ENCODE data around the gene ACTRT3.

Gene ACTRT3

DNA sequence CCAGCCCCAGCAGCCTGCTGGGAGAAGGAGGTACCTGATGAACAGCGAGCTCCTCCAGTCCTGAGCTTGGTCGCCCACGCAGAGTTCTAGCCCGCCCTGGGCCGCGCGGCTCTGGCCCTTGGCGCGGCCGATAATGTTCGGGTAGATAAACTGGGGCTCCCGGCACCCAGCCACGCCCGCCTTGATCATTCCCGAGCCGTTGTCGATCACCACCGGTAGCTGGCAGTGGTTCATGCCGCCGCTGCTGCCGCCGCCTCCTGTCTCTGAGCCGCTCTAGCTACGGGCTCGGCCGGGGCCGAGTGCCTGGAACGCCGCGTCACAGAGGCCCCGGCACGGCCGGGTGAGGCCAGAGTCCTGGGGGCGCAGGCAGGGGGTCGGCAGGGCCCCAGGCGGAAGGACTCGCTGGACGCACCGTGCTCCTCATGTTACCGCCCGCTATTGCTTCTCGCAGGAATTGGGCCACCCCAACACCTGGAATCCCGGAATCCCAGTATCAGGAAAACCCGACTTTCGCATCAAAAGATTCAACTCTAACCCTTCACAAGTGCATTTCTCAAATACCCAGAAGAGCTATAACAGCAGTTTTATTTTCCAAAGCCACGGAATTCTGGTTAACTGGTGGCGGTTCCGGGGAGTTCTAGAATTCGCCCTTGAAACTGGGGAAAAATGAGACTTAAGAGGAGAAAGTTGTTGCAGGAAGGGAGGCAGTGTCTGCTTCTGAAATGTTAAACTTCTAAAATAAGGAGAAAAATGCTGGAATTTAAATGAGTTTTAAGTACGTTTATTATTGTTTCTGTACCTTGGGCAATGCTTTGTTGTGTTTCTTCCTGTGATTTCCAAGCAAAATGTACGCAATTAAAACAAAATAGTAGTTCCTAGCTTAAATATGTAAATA is at the start of gene ACTRT3:
Gene ACTRT3 (minus strand): TSS at position 275 of the 895 bp plus-strand sequence. CDS start 41 bp downstream, at position 234.
- DNase-seq = peak; percentile 54 to 56

DNA sequence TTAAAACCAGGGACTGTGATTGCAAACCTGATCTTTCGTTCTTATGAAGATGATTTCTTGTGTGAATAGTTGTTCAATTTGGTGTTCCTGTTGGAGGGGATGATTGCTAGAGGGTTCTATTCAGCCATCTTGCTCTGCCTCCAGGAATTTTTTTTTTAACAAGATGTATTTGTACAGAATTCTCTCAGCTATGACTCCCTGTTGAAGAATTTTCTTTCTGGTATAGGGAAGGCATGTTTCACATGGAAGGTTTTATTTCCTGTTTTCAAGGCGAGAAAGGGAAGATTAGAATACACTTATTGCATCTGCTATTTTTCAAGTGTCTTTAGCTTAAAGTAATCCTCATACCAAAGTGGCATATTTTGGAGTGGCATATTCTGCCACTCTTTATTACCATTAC is 49.0 kb upstream of the ACTRT3 start:
- DNase-seq = no peak

DNA sequence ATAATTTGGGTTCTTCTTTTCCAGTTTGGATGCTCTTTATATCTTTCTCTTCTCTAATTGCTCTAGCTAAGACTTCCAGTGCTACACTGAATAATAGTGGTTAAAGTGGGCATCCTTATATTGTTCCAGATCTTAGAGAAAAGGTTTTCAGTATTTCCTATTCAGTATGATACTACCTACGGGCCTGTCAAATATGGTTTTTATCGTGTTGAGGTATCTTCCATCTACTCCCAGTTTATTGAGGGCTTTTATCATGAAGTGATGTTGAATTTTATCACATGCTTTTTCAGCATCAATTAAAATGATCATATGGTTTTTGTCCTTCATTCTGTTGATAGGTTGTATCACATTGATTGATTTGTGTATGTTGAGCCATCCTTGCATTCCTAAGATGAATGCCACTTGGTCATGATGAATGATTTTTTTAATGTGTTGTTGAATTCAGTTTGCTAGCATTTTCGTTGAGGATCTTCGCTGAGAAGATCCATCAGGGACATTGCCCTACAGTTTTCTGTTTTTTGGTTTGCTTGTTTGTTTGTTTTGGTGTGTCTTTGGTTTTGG is 46.3 kb upstream of the ACTRT3 start:
- DNase-seq = no peak

- peak; percentile 57 to 83 for DNase-seq
Measured at GRCh38 chr3:169813757-169814517, 44.6 kb upstream of the ACTRT3 start.

- DNase-seq = no peak
Measured at GRCh38 chr3:169813278-169813677, 43.9 kb upstream of the ACTRT3 start.

DNA sequence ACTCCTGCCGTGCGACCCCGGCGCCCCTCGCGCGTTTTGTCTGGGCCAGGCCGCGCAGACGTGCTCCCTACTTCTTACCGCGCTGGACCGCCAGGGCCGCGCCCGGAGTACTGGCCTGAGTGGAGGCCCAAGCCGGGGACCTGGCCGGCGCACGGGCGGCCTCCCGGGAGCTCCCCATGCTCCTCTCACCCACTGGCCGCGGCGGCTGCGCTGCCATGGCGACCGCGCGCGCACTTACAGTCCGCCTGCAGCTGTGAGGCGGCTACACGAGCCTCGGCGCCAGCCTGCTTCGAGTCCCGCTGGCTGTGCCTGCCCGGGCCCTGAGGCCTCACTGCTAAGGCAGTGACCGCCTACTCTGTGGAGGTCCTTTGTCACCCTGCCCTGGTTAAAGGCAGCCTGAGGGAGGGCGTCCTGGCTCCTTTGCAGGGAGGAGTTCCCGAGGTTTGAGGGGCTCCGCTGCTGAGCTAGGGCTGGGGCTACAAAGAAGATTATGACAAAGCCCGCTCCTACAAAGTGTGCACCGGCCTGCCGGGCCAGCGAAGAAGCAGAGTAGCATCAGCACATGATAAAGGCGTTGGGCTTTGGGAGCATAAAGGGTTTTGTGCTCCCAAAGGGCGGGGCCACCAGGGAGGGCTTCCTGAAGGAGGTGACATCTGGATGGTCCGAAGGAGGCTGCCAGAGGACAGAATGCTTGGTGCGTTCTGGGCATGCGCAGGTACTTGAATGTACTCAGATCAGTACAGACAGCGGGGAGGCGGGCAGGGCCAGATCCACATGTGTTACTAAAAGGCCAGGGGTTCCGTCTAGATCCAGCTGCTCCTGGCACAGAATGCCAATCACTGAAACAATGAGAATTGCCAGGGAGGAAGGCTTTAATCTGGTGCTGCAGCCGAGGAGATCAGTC is 43.2 kb upstream of the ACTRT3 start, which contains the start of the genes LRRC34 and LRRIQ4:
Gene LRRC34 (minus strand): TSS at position 573 of the 904 bp plus-strand sequence. CDS start 356 bp downstream, at position 217.
Gene LRRIQ4 (plus strand): TSS at position 539 of the 904 bp plus-strand sequence. CDS start 9,052 bp downstream, outside the sequence.
- DNase-seq = peak; percentile 65 to 68

DNA sequence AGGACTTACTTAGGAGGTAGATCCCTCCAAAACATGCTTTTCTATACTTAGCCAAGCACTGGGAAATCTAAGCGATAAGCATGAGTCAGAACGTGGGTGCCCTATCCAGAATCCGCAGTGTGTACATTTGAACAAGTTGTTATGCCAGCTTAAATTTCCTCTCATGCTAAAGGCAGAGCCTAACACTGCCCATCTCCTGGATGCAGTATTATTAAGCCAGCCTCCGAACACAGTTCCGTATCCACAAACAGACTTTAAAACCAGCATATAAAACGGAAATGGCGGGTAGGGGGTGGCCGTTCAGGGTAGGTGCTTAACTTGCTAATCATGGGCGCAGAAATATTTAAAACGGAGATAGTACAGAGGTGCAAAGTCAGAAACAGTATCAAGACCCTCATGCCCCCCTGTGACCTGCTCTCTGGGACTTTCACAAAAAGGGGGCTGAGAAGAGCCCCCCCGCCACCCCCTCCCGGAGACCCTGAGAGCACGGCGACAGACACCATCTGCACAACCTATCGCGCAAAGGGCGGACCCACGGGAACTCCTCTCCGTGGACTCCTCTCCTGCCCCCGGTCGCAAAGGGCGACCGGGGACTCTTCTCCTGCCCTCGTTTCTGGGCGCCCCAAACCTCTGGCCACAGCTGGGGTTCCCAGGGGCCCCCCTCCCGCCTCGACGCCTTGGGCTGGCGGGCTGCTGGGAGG is 42.4 kb upstream of the ACTRT3 start:
- DNase-seq = no peak

DNA sequence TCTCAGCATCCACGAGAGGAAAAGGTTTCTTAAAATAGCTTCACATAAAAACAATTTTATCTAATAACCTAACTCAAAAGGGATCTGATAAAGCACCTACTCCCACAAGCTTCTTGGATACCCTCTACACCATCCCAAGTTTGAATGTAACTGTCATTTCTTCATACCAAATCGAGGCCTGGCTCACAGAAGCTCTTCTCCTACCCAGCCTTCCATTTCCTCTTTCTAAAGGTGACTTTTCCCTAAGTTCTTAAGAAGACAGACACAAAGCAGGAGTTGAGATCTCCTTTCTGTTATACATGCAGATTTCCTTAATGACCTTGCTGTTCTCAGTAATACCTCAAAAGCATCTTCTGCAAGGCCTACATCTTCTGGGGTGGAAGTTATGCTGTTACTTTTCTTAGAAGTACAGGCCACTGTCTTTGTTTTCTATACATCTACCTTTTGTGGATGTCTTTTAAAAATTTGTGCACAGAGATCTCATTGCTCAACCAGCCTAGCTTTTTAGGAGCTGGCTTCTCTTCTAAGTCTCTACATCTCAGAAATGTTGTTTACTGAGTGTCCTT is 40.0 kb upstream of the ACTRT3 start:
- DNase-seq = no peak

DNA sequence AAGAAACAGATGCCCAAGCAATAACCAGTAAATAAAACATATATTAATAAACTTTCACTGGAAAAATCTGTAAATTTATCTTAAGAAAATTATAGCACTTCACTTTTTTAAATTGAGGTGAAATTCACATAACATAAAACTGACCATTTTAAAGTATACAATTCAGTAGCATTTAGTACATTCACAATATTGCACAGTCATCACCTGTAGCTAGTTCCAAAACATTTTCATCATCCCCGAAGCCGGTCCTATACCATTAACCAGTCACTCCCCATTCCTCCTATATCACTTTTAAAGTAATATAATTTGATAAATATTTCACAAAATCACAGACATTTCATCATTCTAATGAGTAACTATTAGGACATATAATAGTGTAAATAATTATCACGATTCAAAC is 35.3 kb upstream of the ACTRT3 start:
- no peak for DNase-seq

DNA sequence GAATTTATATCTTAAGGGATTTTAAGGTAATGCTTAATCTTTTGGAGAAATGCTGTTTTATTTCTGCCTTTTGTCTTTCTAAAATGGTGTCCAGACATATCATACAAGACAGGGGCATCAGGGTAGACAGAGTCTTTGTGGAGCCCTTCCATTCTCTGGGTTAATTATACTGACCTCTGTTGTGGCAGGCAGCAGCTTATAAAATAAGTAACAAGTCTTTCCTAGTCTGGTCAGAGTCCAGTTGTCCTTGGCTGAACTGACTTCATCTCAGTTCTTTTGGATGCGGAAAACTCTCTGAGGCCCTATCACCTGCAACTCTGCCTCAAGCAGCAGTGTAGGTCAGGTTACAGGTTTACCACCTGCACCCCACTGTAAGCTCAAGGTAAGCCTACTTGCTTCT is 23.0 kb upstream of the ACTRT3 start:
- DNase-seq = no peak

DNA sequence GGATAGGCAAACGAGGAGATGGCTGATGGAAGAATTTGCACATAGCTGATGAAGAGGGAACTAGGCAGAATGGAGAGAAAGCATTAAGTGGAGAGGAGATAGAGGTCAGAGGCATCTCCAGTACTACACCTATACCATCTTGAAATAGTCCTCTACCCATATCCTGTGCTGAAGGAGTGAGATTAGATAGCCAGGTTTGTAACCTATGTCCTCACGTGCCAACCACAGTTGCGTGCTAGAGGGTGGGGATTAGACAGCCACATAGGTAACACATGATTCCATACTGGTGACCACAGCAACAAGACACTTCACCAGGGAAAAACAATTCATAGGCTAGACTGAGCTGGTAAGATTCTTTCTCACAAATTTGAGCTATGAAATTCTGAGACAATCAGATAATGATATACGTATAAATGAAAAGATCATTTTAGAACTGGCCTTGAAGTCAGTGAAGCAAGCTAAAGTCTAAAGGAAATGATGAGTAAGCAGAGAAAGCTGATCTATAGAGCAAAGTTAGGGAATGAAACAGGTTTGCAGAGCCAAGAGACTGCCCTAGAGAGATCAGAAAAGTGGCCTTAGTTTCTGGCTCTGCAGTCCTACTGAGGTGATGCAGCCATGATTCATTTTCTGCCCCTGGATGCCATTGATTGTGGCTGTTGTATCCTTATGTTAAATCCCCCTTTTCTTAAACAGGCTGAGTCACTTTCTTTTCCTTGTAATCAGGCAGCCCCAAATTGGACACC is 21.5 kb upstream of the ACTRT3 start:
- no peak for DNase-seq

- no peak for DNase-seq
Measured at GRCh38 chr3:169790219-169790618, 20.9 kb upstream of the ACTRT3 start.

DNA sequence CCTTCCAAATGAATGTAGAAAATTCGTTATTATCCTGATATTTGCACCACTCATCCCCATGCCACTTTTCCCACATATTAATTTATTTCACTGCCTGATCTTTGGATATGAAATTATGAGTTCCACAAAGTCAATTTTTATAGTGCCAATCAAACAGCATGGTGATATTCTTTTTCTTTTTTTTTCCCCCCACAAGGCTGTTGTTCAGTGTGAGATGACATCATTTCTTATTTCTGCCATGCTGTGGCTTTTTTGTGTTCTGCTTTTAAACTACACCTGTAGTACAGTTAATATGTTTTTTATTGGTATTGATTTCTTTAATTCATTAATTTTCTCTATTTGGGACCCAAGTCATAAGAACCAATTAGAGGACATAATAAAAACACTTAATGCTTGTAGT is 18.4 kb upstream of the ACTRT3 start:
- no peak for DNase-seq

- DNase-seq = no peak
Measured at GRCh38 chr3:169787120-169787519, 17.8 kb upstream of the ACTRT3 start.

DNA sequence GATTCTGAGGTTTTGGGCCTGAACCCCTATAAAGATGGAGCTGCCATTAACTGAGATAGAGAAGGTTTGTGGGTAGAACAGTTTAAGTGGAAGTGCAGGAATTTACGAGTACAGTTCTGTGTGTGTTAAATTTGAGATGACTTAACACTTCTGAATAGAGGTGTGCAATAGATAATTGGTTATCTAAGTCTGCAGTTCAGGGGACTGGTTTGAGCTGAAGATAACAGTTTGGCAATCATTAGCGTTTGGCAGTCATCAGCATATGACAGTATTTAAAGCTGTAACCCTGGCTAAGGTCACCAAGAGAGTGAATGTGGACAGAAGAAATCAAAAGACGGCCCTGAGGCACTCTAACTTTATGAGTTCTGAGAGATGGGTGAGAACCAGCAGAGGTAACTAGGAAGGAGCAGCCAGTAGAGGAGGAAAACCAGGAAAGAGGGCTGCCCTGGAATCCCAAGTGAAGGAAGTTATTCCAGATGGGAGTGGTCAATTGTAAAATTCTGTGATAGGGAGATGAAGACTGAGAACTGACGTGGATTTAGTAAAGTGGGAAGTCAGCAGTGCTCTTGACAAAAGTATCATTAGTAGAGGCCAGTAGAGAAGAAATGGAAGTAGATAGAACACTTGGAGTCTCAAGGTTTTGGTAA is 12.0 kb upstream of the ACTRT3 start:
- DNase-seq = no peak

DNA sequence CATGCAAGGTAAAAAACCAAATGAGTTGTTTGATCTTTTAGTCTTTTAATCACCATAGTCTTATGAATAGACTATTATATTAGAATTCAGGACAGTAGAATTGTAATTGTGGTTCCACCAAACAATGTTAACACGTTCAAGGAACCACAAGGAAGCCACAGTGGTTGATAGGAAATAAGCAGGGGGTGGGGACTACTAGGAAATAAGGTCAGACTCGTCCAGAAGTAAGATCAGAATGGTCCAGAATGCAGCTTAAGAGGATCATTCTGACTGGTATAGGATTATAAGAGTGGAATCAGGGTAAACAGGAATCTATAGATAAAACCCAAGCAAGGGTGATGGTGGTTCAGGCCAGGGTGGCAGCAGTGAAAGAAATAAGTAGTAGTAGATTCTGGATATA is 11.4 kb upstream of the ACTRT3 start:
- no peak for DNase-seq

- DNase-seq = no peak
Measured at GRCh38 chr3:169777822-169778221, 8.5 kb upstream of the ACTRT3 start.

GRCh38 chr3:169774186-169774585 is 4.8 kb upstream of the ACTRT3 start:
- DNase-seq = no peak

- DNase-seq = peak; percentile 88 to 91
Measured at GRCh38 chr3:169772897-169773816, 3.8 kb upstream of the ACTRT3 start, which contains the start of gene MYNN. TSS of gene MYNN (plus strand) at chr3:169773396. CDS start at chr3:169774296, 900 bp downstream.

Data from stimulated activated CD4-positive, alpha-beta T cell treated with anti-CD3 and anti-CD28 coated beads, Interleukin-4, amount 100 ng/mL, for 4 hours (primary cell).